OCI-LY7 (cell line): ENCODE results near the gene SLC26A11.

Experiments used
- CTCF ChIP-seq: fragments of 200-600 bp; sonication (generic); conservative IDR thresholded peaks from 2 replicates; pipeline ENCODE4 v1.5.1; 2014; ENCODE audit warnings: mild to moderate bottlenecking, antibody characterized with exemption, low read length, moderate library complexity, mixed read lengths
- EZH2phosphoT487 ChIP-seq: fragments of 200-600 bp; sonication (generic); IDR thresholded peaks from 2 replicates; pipeline ENCODE4 v1.6.1; 2018; ENCODE audit warnings: low read depth, borderline replicate concordance, mild to moderate bottlenecking, mixed run types, antibody characterized with exemption, low read length, moderate library complexity, mixed read lengths

- TF ChIP-seq CTCF (no peak), EZH2phosphoT487 (no peak)
Measured at GRCh38 chr17:80262291-80262690, 42.1 kb downstream of the SLC26A11 start.
